ENCODE results near the gene LRP1B.

GRCh38 chr2:141611176-141611571, 519.6 kb downstream of the LRP1B start:
- no peak for TF ChIP-seq ZFP30 (CRISPR knock-in tag; IDR thresholded peaks at IDR 0.05)
- TF ChIP-seq BACH2 (CRISPR knock-in tag; IDR thresholded peaks at IDR 0.05; ENCODE audit: borderline replicate concordance), result no peak
- TF ChIP-seq SNAI2 (CRISPR knock-in tag; IDR thresholded peaks at IDR 0.05), result no peak
- TF ChIP-seq ESRRG (CRISPR knock-in tag; IDR thresholded peaks at IDR 0.05), result no peak
- TF ChIP-seq ISL1 (CRISPR knock-in tag; IDR thresholded peaks at IDR 0.05), result peak; percentile 45
- TF ChIP-seq CSDC2 (CRISPR knock-in tag; IDR thresholded peaks at IDR 0.05), result no peak
- TF ChIP-seq CSRNP3 (CRISPR knock-in tag; IDR thresholded peaks at IDR 0.05), result no peak
- no peak for TF ChIP-seq TCF4 (CRISPR knock-in tag; IDR thresholded peaks at IDR 0.05; ENCODE audit: borderline replicate concordance)
- no peak for TF ChIP-seq ZFP3 (CRISPR knock-in tag; IDR thresholded peaks at IDR 0.05)
- no peak for TF ChIP-seq ARNTL (CRISPR knock-in tag; IDR thresholded peaks at IDR 0.05; ENCODE audit: borderline replicate concordance, low read depth)

Data from SK-N-SH treated with all-trans-retinoic acid at 6 μM for 48 hours (cell line).